IPS-NIHi7 (cell line): Measurements from ENCODE around the gene POTEH.
"Not testable (repeated sequence)": the region's sequence is repeated elsewhere in the genome, so short reads cannot be mapped to it uniquely, and the experiment has no call there.

Source experiments
- DNase-seq: peaks from one replicate; pipeline ENCODE4 v3.0.0; 2012; ENCODE audit warnings: mixed read lengths; ENCODE audit errors: extremely low spot score

Gene POTEH

GRCh38 chr22:15734411-15734810, 44.6 kb downstream of the POTEH start:
- not testable (repeated sequence) for DNase-seq

DNA sequence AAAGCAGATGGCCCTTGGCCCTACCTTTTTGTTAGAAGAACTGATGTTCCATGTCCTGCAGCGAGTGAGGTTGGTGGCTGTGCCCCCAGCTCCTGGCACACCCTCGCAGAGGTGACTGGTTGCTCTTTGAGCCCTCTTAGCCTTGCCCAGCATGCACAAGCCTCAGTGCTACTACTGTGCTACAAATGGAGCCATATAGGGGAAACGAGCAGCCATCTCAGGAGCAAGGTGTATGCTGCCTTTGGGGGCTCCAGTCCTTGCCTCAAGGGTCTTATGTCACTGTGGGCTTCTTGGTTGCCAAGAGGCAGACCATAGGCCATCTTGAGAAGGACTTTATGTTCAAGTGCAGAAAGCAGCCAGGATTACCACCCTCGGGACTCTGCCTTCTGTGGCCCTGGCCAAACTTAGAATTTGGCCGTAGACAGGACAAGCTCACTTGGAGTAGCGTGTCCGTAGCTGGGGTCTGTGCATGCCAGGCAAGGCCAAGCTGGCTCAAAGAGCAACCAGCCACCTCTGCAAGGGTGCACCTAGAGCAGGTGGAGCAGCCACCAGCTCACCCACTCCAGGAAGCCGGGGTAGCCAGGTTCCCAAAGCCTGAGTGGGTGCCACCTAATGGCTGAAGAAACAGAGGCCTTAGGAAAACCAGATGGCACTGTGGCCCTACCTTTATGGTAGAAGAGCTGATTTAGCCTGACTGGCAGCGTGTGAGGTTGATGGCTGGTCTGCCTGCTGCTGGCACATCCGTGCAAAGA, 48.5 kb downstream of the POTEH start:
- not testable (repeated sequence) for DNase-seq

DNA sequence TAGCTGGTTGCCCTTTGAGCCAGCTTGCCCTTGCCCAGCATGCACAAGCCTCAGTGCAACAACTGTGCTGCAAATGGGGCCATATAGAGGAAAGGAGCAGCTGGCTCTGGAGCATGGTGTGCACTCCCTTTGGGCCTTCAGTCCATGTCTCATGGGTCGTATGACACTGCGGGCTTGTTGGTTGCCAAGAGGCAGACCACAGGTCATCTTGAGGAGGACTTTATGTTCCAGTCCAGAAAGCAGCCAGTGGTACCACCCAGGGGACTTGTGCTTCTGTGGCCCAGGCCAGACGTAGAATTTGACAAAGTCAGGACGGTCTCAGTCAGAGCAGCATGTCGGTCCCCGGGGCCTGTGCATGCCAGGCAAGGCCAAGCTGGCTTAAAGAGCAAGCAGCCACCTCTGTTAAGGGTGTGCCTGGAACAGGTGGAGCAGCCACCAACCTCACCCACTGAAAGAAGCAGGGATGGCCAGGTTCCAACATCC, 49.1 kb downstream of the POTEH start:
- DNase-seq = not testable (repeated sequence)

DNA sequence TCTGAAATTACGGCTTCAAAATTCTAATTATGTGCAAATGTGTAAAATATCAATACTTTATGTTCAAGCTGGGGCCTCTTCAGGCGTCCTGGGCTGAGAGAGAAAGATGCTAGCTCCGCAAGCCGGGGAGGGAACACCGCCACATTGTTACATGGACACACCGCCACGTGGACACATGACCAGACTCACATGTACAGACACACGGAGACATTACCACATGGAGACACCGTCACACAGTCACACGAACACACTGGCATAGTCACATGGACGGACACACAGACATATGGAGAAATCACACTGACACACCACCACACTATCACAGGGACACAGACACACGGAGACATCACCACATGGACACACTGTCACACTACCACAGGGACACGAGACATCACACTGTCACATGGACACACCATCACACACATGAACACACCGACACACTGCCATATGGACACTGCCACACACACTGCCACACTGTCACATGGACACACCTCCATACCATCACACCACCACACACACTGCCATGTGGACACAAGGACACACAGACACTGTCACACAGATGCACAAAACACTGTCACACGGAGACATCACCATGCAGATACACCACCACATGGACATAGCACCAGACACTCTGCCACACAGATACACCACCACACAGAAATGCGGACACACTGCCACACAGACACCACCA, 58.0 kb downstream of the POTEH start:
- DNase-seq = not testable (repeated sequence)

DNA sequence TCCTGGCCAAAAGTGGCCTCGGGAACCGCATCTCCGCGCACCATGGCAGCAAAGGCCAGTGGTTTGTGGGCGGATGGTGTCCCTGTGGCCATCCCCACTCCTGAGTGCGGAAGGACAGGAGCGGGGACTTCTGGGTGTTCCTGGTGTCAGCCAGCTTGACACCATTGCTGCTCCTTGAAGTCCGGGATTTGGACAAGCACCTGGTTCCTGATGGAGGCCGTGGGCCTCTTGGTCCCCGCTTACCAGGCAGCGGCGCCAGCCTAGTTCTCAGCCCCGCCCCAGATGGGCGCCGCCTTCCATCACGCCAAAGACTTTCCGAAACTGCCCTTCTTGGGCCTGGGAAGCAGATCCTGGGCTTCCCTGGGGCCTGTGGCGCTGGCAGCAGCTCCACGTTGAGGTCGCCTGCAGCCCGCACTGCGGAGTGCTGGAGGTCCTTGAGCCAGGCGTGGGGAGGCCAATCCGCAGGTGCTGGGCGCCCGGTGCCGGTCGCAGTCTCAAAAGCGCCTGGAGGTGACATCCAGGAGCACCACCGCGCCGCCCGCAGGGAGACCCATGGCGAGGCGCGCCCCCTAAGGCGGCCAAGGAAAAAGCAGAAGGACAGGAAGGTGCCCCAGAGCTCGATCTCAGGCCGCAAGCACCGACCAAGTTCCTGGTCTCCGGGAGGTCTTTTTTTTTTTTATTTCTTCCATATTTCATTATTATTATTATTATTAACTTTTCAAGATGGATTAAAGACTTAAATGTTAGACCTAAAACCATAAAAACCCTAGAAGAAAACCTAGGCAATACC, 59.5 kb downstream of the POTEH start:
- not testable (repeated sequence) for DNase-seq

DNA sequence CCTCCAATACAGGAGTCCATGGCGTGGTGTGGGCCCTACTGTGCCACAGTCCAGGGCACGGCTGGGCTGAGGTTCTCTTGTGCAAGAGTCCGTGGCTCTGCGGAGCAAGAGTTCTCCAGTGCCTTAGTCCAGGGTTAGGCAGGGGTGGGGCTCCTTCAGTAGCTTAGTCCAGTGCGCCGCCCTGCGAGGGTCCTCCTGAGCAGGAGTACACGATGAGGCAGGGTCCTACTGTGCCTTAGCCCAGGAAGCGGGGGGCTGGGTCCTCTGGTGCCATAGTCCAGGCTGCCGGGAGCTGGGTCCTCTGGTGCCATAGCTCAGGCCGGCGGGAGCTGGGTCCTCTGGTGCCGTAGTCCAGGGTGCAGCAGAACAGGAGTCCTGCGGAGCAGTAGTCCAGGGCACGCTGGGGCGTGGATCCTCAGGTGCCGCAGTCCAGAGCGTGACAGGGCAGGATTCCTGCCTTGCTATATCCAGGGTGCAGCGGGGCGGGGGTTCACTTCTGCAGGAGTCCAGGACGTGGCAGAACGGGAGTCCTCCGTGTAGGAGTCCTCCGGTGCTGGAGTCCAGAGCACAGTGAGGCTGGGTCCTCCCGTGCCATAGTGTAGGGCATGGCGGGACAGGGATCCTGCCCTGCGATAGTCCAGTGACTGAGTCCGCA, 69.7 kb downstream of the POTEH start:
- not testable (repeated sequence) for DNase-seq

DNA sequence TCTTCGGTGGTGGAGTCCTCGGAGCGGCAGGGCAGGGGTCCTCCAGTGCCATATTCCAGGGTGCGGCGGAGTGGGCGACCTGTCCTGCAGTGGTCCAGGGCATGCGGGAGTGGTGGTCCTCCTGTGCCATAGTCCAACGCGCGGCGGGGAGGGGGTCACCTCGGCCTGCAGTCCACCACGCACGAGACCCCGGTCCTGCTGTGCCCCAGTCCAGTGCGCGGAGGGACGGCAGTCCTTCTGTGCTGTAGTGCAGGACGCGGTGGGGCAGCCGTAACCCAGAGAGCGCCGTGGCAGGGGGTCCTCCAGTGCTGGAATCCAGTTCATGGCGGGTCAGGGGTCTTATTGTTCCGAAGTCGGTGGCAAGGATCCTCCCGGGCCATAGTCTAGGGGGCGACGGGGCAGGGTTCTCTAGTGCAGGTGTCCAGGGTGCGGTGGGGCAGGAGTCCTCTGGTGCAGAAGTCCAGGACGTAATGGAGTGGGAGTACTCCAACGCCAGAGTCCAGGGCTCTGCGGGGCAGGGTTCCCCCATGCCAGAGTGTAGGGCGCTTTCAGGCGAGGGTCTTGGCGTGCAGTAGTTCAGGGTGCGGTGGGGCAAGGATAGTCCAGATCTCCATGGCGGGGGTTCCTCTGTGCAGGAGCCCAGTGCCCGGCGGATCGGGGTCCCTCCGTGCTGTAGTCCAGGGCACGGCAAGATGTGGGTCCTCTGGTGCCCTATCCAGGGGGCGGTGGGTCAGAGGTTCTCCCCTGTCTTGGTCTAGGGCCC, 70.7 kb downstream of the POTEH start:
- DNase-seq = not testable (repeated sequence)

GRCh38 chr22:15761151-15761777, 71.4 kb downstream of the POTEH start:
- not testable (repeated sequence) for DNase-seq

- not testable (repeated sequence) for DNase-seq
Observed at GRCh38 chr22:15763559-15763958, 73.7 kb downstream of the POTEH start.
